H1 (cell line): ENCODE data around the gene PKD1L1.

Experiments used
- EP300 ChIP-seq, 2 experiments: IDR thresholded peaks; 1 replicate in 1 of 2; 2 replicates in 1 of 2; pipeline ENCODE4 v1.6.1; 2011 to 2012; ENCODE audit warnings: low read depth in 2 of 2, low read length in 2 of 2, mild to moderate bottlenecking in 2 of 2, borderline replicate concordance in 1 of 2, inconsistent platforms in 1 of 2, moderate library complexity in 1 of 2
- EZH2 ChIP-seq: fragments of 200-600 bp; sonication (generic); IDR thresholded peaks from 2 replicates; pipeline ENCODE4 v1.7.1; 2012; ENCODE audit warnings: low read depth, mild to moderate bottlenecking, moderate library complexity, low read length, inconsistent platforms; ENCODE audit not compliant: severe bottlenecking
- GABPA ChIP-seq: IDR thresholded peaks from 2 replicates; pipeline ENCODE4 v1.6.1; 2011; ENCODE audit warnings: mild to moderate bottlenecking, low read length, moderate library complexity, borderline replicate concordance; ENCODE audit not compliant: insufficient read depth
- POLR2AphosphoS5 ChIP-seq: IDR thresholded peaks from 2 replicates; pipeline ENCODE4 v1.6.1; 2011; ENCODE audit warnings: low read depth, low read length
- RAD21 ChIP-seq, 2 experiments: IDR thresholded peaks in 1 of 2; conservative IDR thresholded peaks in 1 of 2; 2 replicates each; pipeline ENCODE4 v1.6.1; 2011; ENCODE audit warnings: low read depth in 2 of 2, low read length in 2 of 2, improper control_type of control experiment in 1 of 2, inconsistent platforms in 1 of 2, mild to moderate bottlenecking in 1 of 2, moderate library complexity in 1 of 2
- ZNF274 ChIP-seq: IDR thresholded peaks from 2 replicates; pipeline ENCODE4 v1.7.0; 2012; ENCODE audit warnings: low read length, borderline replicate concordance; ENCODE audit errors: extremely low read depth
- TF ChIP-seq, protein P1 (sequence below), 3 experiments: IDR thresholded peaks; 1 replicate in 2 of 3; 2 replicates in 1 of 3; pipeline versions ENCODE4 v1.5.1 to v1.6.1; 2011; ENCODE audit warnings: low read length in 3 of 3, mild to moderate bottlenecking in 3 of 3, inconsistent platforms in 2 of 3, low read depth in 1 of 3, moderate library complexity in 1 of 3; ENCODE audit not compliant: insufficient read depth in 1 of 3; ENCODE audit errors: control extremely low read depth in 1 of 3

- TF ChIP-seq POLR2AphosphoS5, result no peak
- TF ChIP-seq, protein P1, sequence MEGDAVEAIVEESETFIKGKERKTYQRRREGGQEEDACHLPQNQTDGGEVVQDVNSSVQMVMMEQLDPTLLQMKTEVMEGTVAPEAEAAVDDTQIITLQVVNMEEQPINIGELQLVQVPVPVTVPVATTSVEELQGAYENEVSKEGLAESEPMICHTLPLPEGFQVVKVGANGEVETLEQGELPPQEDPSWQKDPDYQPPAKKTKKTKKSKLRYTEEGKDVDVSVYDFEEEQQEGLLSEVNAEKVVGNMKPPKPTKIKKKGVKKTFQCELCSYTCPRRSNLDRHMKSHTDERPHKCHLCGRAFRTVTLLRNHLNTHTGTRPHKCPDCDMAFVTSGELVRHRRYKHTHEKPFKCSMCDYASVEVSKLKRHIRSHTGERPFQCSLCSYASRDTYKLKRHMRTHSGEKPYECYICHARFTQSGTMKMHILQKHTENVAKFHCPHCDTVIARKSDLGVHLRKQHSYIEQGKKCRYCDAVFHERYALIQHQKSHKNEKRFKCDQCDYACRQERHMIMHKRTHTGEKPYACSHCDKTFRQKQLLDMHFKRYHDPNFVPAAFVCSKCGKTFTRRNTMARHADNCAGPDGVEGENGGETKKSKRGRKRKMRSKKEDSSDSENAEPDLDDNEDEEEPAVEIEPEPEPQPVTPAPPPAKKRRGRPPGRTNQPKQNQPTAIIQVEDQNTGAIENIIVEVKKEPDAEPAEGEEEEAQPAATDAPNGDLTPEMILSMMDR (IDR thresholded peaks at IDR 0.05; ENCODE audit: control extremely low read depth in 1 of 3, insufficient read depth in 1 of 3, low read depth in 1 of 3, low read length in 3 of 3), result peak; percentile 70 to 87 (median 81)
- no peak for TF ChIP-seq ZNF274
- TF ChIP-seq EZH2, result no peak
- peak; percentile 59 to 72 for TF ChIP-seq RAD21 (IDR thresholded peaks at IDR 0.05 in 1 of 2, conservative IDR thresholded peaks at IDR 0.05 in 1 of 2; ENCODE audit: low read depth in 2 of 2, low read length in 2 of 2)
- TF ChIP-seq GABPA, result no peak
- TF ChIP-seq EP300 (IDR thresholded peaks at IDR 0.05; ENCODE audit: borderline replicate concordance in 1 of 2, low read depth in 2 of 2, low read length in 2 of 2), result no peak
These were observed 55.0 kb downstream of the PKD1L1 start for GRCh38 chr7:47893238-47893637.
